Measurements from ENCODE around the gene ANKLE1. TPM values are rescaled to one million over a fixed set of nuclear protein-coding genes. Genes with fewer than 3 reads are reported as not detected.

Gene ANKLE1
- total RNA-seq, 1 experiment from 2014 or later, result 9.1 TPM

- no peak for TF ChIP-seq IRF1 (CRISPR knock-in tag; IDR thresholded peaks at IDR 0.05)
- TF ChIP-seq NR3C1 (CRISPR knock-in tag; conservative IDR thresholded peaks at IDR 0.05; ENCODE audit: low read depth), result no peak
- no peak for TF ChIP-seq ESRRA (CRISPR knock-in tag; IDR thresholded peaks at IDR 0.05; ENCODE audit: borderline replicate concordance)
- TF ChIP-seq ZNF671 (CRISPR knock-in tag; IDR thresholded peaks at IDR 0.05), result no peak
- TF ChIP-seq ZNF219 (CRISPR knock-in tag; IDR thresholded peaks at IDR 0.05; ENCODE audit: borderline replicate concordance), result no peak
- no peak for TF ChIP-seq NFATC4 (CRISPR knock-in tag; IDR thresholded peaks at IDR 0.05)
- TF ChIP-seq ATF6 (CRISPR knock-in tag; IDR thresholded peaks at IDR 0.05), result no peak
- no peak for TF ChIP-seq TEAD1 (CRISPR knock-in tag; IDR thresholded peaks at IDR 0.05)
- TF ChIP-seq CBFB (CRISPR knock-in tag; IDR thresholded peaks at IDR 0.05; ENCODE audit: low read depth), result no peak
- TF ChIP-seq CREB1 (CRISPR knock-in tag; IDR thresholded peaks at IDR 0.05), result no peak
- no peak for TF ChIP-seq IRF2 (CRISPR knock-in tag; IDR thresholded peaks at IDR 0.05; ENCODE audit: borderline replicate concordance, low read depth)
- no peak for TF ChIP-seq ATF2 (CRISPR knock-in tag; IDR thresholded peaks at IDR 0.05; ENCODE audit: borderline replicate concordance, low read depth)
These were observed 44.9 kb downstream of the ANKLE1 start (continued) for GRCh38 chr19:17326595-17326966.

GRCh38 chr19:17327068-17327653, 45.5 kb downstream of the ANKLE1 start:
- Mint-ChIP-seq H3K36me3 (peaks cover 9% of the 10 kb centered on the region), H3K27me3 (ENCODE audit: low read depth) (peaks cover 2% of the 10 kb centered on the region; the same call in 1 of the 2 replicates), H3K27ac (peak overlapping the region; percentile 98), H3K4me1 (peaks cover 16% of the 10 kb centered on the region), H3K4me3 (peak overlapping the region; percentile 84), H3K9me3 (no peaks in the 10 kb centered on the region)
- no peak for DNase-seq (ENCODE audit: low spot score)
- TF ChIP-seq RELA (CRISPR knock-in tag; IDR thresholded peaks at IDR 0.05; ENCODE audit: borderline replicate concordance) (0 out of 2 replicates have a peak, but pooled peaks have one; percentile 49), NFE2L1 (CRISPR knock-in tag; IDR thresholded peaks at IDR 0.05) (peak; percentile 42; the same call in 1 of the 2 replicates), ZNF121 (CRISPR knock-in tag; IDR thresholded peaks at IDR 0.05) (no peak), ZBTB21 (CRISPR knock-in tag; IDR thresholded peaks at IDR 0.05; ENCODE audit: borderline replicate concordance) (0 out of 2 replicates have a peak, but pooled peaks have one; percentile 28), TEAD1 (CRISPR knock-in tag; IDR thresholded peaks at IDR 0.05) (no peak), MLX (CRISPR knock-in tag; IDR thresholded peaks at IDR 0.05) (no peak), CREM (CRISPR knock-in tag; IDR thresholded peaks at IDR 0.05) (no peak), SOX15 (CRISPR knock-in tag; IDR thresholded peaks at IDR 0.05) (no peak), PRRX2 (CRISPR knock-in tag; IDR thresholded peaks at IDR 0.05) (no peak), TCF7 (CRISPR knock-in tag; IDR thresholded peaks at IDR 0.05; ENCODE audit: low read depth) (no peak), IRF2 (CRISPR knock-in tag; IDR thresholded peaks at IDR 0.05; ENCODE audit: borderline replicate concordance, low read depth) (no peak), ATF3 (CRISPR knock-in tag; conservative IDR thresholded peaks at IDR 0.05) (no peak), E2F5 (CRISPR knock-in tag; IDR thresholded peaks at IDR 0.05) (0 out of 2 replicates have a peak, but pooled peaks have one; percentile 6), ZNF396 (CRISPR knock-in tag; IDR thresholded peaks at IDR 0.05; ENCODE audit: borderline replicate concordance) (no peak), ZSCAN18 (CRISPR knock-in tag; IDR thresholded peaks at IDR 0.05) (no peak)
- ChIA-PET POLR2A (interaction anchor here (0.5 to 1.4 kb wide), 5 partner anchors 12 to 668 kb away, joined by 3 to 11 read pairs (median 5); partner anchors contain the start of genes ABHD8, DDA1 and MRPL34), CTCF (interaction anchor here (0.6 to 3.5 kb wide), 28 partner anchors 8 to 279 kb away, joined by 3 to 35 read pairs (median 4); partner anchors contain the start of genes ANKLE1, DDA1, MRPL34 and USE1)
- ATAC-seq, result no peak; the same call in 1 of the 2 replicates

Measured in WTC11 (cell line).